ENCODE results near the gene MR1.

Gene MR1

GRCh38 chr1:181088079-181089016 lies 54.6 kb downstream of the MR1 start, which contains the start of gene IER5 (continued):
- TF ChIP-seq ZNF18 (tag by site-specific recombination; IDR thresholded peaks at IDR 0.05) (no peak), ZBTB7A (tag by site-specific recombination; IDR thresholded peaks at IDR 0.05; ENCODE audit: low read depth) (0 out of 2 replicates have a peak, but pooled peaks have one; percentile 8), ZNF785 (tag by site-specific recombination; IDR thresholded peaks at IDR 0.05) (no peak), ZNF621 (tag by site-specific recombination; IDR thresholded peaks at IDR 0.05) (no peak), ZNF843 (tag by site-specific recombination; IDR thresholded peaks at IDR 0.05) (peak; percentile 23; the same call in 1 of the 2 replicates), SCRT1 (tag by site-specific recombination; IDR thresholded peaks at IDR 0.05; ENCODE audit: borderline replicate concordance) (peak; percentile 40; the same call in 1 of the 2 replicates), GLIS1 (tag by site-specific recombination; IDR thresholded peaks at IDR 0.05) (peak; percentile 27; the same call in 1 of the 2 replicates), ZNF214 (tag by site-specific recombination; IDR thresholded peaks at IDR 0.05; ENCODE audit: borderline replicate concordance) (no peak), ZNF501 (tag by site-specific recombination; IDR thresholded peaks at IDR 0.05) (peak; percentile 68; the same call in 1 of the 2 replicates), GLI4 (tag by site-specific recombination; IDR thresholded peaks at IDR 0.05) (0 out of 2 replicates have a peak, but pooled peaks have one; percentile 47), REST (tag by site-specific recombination; IDR thresholded peaks at IDR 0.05) (peak; percentile 29; the same call in 1 of the 2 replicates), ZNF398 (tag by site-specific recombination; IDR thresholded peaks at IDR 0.05) (no peak), ZNF664 (tag by site-specific recombination; IDR thresholded peaks at IDR 0.05) (no peak), GFI1B (tag by site-specific recombination; IDR thresholded peaks at IDR 0.05) (no peak), PATZ1 (tag by site-specific recombination; IDR thresholded peaks at IDR 0.05) (peak; percentile 77), OSR2 (tag by site-specific recombination; IDR thresholded peaks at IDR 0.05) (peak; percentile 27; the same call in 1 of the 2 replicates), ZNF148 (tag by site-specific recombination; IDR thresholded peaks at IDR 0.05; ENCODE audit: borderline replicate concordance) (no peak), ZNF629 (tag by site-specific recombination; IDR thresholded peaks at IDR 0.05) (peak; percentile 56), ZNF645 (tag by site-specific recombination; IDR thresholded peaks at IDR 0.05) (peak; percentile 85; the same call in 1 of the 2 replicates), ZNF830 (tag by site-specific recombination; IDR thresholded peaks at IDR 0.05; ENCODE audit: low read depth) (no peak), ZNF350 (tag by site-specific recombination; IDR thresholded peaks at IDR 0.05) (no peak), ZNF24 (tag by site-specific recombination; IDR thresholded peaks at IDR 0.05) (peak; percentile 18; the same call in 1 of the 2 replicates), OVOL3 (tag by site-specific recombination; IDR thresholded peaks at IDR 0.05) (peak; percentile 3; the same call in 1 of the 2 replicates), ZEB2 (tag by site-specific recombination; IDR thresholded peaks at IDR 0.05) (peak; percentile 83)

Data from HEK293 (cell line).